NCI-H1092 treated with DMSO at 0.1 percent for 48 hours (cell line): ENCODE measurements around the gene AKR1C2.
"Not testable (repeated sequence)": the region's sequence is repeated elsewhere in the genome, so short reads cannot be mapped to it uniquely, and the experiment has no call there.

ENCODE experiments used
- DNase-seq: peaks from one replicate; lab custom pipeline; 2025; lab: John Stamatoyannopoulos, UW

AKR1C2 gene

DNA sequence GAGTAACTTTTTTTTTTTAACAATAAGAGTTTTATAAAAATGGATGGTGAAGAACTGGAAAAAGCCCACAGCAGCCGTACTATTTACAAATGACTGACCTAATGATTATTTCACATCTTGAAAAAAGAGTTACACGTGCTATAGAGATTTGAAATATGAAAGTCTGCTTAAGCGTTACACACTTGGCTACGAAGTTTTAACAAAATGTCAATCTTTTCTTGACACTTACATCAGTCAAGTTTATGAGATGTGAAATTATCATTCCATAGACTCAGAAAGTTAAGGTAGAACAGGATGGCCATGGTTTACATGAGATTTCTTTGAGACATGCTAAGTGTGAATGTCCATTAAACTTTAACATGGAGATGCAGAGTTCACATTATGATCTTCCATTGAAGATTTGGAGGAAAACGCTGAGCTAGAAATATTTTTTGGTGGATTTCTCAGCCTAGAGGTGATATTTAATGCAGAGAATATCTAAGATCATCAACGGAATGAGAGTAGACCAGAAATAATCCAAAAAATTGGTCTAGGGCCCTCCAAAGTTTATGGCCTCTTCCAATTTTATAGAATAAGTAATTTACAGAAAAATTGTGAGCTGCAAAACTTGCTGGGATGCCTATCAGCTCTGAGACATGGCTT is 15.5 kb downstream of the AKR1C2 start:
- not testable (repeated sequence) for DNase-seq

DNA sequence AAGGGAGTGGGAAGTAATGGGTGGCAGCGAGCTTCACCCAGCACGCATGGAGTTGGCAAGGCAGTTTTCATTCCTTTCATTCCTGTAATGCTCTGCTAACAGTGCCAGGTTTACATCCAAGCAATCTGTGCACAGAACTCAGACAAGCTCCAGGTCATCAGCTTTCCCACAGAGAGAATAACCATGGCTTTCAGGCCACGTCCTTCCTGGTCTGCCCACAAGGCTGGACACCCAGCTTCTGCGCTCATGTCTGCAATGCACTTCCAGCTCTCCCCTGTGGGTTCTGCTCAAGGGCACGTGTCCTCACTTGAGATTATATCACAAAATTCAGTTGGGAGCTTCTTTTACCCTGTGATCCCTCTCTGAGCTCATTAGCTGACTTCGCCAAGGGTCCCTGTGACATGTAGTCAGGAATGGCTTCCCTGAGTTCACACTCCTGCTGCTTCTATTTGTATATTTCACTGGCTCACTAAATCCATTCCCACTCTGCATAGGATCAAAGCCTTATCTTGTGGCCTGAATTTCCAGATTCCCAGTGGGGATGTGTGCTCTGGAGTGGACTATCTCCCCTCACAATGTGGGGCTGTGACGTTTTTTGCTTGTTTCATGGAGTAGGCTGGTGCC is 18.6 kb downstream of the AKR1C2 start:
- DNase-seq, result no peak

DNA sequence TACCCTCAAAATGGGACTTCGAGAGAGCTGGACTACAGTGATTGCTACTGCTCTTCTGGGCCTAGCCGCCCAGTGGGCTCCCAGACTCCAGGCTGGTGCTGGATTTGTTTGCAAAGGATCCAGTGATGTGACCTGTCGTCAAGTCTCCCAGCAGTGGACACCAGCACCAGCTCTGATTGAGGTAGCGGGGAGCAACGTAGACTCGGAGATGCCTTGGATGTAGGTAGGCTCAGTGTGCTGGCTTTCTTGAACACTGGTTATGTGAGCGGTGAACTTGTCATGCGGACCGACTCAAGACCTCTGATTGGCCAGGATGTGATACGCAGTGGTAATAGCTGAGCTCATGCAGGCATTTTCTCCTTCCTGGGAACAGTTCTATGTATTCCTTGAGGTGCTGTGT is 19.4 kb downstream of the AKR1C2 start:
- DNase-seq, result no peak

DNA sequence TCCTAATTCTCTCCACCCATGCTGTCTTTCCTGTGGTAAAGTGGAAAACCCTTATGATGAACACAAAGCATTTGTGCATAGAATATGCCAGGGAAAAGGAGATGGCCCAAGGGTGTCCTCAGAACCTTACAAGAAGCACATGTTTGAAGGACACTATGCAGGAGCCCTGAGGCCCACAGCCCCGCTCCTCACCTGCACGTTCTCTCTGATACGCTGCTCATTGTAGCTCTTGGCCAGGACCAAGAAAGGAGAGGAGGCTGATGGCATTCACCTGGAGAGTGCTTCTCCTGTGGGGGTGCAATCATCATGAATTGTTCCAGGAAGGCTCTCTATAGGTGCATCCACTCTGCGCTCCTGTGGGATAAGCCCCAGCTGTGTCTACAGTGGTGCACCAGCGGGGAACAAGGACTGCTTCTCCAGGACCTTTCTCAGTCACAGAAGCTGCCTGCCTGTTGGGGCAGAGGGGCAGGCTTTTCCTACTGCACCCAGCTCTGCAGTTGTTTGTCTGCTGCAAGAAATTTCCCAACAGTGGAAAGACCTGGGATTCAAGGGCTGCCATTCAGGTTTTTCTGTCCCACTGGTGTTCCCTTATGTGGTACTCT is 19.9 kb downstream of the AKR1C2 start:
- DNase-seq, result no peak

DNA sequence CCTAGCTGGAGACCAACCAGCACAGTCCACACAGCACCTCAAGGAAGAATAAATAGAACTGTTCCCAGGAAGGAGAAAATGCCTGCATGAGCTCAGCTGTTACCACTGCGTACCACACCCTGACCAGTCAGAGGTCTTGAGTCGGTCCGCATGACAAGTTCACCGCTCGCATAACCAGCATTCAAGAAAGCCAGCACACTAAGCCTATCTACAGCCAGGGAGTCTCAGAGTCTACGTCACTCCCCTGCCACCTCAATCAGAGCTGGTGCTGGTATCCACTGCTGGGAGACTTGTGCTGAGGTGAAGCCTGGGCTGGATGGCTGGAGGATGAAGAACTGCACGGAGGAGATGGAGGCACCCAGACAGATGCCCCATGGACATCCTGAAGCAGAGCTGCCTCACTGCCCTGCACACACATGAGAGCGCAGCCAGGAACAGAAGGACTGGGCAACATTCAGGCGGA is 20.9 kb downstream of the AKR1C2 start:
- no peak for DNase-seq

DNA sequence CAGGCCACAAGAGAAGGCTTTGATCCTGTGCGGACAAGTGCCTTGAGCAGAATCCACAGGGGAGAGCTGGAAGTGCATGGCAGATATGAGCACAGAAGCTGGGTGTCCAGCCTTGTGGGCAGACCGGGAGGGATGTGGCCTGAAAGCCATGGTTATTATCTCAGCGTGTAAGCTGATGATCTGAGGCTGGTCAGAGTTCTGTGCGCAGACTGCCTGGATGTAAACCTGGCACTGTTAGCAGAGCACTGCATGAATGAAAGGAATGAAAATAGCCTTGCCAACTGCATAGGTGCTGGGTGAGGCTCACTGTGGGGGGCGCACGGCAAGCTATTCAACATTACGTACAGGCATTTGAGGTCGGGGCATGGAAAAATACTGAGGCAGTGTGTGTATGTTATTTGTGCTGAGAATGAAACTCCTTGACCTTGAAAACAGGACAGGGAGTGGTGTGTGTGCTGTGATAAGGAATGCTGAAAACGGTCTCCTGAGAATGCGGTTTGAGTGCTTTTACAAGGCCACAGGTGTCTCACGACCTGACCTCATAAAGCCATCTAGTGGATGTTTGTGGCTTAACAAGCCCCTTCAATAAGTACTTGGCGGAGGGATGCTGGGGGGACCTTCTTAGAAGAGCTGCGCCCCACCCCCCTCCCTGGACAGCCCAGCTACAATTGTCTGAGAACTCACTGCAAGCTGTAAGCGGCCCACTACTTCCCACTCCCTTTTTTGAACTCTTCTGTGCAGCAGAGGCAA is 21.8 kb downstream of the AKR1C2 start:
- DNase-seq, result no peak

DNA sequence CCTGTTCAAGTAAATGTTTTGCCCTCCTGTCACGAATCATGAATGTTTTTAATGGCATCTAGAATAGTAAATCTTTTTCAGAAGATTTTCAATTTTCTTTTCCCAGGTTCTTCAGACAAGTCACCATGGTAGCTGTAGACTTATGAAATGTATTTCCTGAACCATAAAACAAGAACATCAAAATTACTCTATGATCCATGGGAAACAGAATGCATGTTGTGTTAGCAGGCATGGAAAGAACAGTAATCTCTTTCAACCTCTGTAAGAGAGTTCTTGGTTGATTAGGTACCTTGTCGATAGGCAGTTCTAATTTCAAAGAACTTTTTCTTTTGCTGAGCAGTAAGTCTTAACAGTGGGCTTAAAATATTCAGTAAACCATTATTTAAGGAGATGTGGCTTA is 22.9 kb downstream of the AKR1C2 start:
- no peak for DNase-seq

DNA sequence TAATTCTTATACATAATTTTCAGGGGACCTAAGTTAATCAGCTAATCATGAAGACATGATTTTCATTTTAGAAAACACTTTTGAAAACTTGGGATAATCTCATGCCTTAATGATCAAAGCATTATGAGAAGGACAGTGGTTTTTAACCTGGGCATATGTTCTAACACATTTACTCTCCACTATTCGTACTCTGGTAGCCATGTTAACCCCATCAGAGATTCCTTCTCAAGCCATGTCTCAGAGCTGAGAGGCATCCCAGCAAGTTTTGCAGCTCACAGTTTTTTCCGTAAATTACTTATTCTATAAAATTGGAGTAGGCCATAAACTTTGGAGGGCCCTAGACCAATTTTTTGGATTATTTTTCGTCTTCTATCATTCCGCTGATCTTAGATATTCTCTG is 24.8 kb downstream of the AKR1C2 start:
- DNase-seq, result no peak

DNA sequence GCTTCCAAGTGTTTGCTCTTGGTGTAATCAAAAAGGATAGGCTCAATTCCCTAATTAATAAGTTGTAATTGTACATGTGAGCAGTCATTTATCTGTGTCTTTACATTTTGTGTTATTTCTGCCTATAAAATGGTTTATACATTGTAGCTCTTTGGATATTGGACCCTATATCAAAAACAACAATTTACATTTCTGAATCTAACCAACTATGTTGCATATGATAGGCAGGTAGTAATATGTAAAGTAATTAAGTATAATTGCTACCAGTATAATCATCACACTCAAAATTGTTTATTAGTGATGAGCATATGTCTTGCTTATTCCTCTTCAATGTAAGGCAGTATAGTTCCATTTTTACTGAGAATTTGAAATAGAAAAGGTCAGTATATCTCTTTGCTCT is 26.6 kb downstream of the AKR1C2 start:
- no peak for DNase-seq

DNA sequence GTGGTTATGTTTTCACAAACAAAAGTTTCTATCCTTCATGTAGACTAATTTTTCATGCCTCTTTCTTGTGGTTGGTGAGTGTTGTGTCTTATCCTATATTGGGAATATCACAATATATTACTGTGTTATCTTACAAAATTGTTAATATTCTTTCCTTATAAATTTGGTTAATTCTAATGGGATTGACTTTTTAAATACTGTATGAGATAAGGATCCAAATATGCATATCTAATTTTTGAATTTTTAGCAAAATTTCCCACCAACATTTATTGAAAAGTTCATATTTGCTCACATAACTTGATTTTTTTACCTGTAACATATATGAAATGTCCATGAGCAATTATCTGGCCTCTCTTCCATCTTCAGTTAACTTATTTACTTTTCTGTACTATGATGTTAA is 29.3 kb downstream of the AKR1C2 start:
- DNase-seq, result not testable (repeated sequence)

DNA sequence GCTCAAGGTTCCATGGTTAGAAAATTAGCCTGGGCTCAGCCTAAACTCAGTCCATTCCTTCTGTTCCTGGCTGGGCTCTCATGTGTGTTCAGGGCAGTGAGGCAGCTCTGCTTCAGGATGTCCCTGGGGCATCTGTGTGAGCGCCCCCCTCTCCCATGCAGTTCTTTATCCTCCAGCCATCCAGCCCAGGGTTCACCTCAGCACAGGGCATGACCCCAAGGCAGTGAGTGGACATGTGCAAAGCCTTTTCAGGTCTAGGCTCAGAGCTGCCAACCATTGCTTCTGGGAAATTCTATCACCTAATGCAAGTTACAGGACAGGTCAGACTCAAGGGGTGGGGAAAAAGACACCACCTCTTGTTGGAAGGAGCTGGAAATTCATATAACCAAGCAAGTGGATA is 30.4 kb downstream of the AKR1C2 start:
- not testable (repeated sequence) for DNase-seq

DNA sequence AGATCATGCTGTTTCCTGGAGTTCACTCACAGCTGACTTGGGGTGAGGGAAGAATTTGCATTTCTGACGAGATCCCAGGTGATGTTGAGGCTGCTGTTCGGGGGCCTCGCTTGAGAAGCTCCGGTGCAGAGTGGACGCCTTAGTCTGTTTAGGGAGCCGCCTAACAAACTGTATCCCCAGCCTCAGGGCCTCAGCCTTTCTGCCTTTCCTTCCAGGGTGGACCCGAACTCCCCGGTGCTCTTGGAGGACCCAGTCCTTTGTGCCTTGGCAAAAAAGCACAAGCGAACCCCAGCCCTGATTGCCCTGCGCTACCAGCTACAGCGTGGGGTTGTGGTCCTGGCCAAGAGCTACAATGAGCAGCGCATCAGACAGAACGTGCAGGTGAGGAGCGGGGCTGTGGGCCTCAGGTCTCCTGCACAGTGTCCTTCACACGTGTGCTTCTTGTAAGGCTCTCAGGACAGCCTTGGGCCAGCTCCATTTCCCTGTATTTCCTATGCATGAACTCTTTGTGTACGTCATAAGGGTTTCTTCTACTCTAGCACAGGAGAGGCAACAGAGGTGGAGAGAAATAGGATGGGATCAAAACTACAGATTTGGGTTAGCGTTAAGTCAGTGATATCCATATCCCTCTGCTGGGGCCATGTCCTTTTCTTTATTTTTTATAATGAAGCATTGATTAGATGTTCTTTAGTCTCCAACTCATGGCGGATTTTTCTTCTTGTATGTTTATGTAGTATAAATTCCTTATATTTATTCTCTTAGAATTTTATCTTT is 31.1 kb downstream of the AKR1C2 start:
- not testable (repeated sequence) for DNase-seq

DNA sequence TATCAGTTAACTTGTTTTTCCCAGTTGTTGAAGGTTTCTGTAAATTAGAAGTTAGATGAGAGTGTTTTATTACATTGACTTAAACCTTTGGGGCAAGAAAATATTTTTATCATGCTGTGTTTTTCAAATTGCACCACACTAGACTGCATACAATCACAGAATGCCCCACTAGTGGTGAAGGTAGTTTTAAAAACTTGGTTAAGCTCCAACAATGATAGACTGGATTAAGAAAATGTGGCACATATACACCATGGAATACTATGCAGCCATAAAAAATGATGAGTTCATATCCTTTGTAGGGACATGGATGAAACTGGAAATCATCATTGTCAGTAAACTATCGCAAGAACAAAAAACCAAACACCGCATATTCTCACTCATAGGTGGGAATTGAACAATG is 33.3 kb downstream of the AKR1C2 start:
- DNase-seq, result not testable (repeated sequence)

DNA sequence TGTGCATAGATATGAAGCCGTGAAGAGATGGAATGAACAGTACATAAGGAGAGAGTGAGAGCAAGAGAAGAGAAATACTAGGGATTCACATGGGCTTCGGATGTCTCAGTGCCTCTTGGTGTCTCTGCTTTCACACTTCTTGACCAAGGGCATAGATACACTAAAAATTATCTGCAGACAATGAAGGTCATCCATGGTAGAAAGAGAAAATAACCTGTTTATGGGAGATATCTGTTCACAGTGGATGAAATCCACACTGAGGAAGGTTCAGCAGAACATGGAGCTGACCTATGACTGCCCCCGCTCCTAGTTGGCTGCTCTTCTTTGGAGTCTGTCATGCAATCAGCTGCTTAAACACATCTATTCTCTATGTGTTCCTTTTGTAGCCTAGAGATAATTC is 34.4 kb downstream of the AKR1C2 start:
- DNase-seq, result not testable (repeated sequence)

DNA sequence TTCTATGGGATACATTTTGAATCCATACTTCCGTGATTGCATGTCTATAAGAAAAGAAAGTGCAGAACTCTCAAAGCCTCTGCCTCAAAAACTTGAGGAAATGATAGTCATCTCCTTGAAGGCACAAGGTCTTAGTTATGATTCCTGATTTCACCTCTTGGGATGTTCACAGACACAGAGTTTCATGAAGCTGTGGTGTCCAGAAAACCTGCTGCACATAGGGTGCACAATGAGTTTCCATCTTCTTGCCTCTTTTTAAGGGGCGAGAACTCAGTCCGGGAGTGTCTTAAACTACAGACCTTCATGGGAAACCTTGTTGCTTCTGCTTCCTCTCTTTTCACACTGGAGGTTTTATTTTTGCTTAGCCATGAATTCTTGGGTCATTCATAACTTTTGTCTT is 36.5 kb downstream of the AKR1C2 start:
- DNase-seq, result not testable (repeated sequence)

DNA sequence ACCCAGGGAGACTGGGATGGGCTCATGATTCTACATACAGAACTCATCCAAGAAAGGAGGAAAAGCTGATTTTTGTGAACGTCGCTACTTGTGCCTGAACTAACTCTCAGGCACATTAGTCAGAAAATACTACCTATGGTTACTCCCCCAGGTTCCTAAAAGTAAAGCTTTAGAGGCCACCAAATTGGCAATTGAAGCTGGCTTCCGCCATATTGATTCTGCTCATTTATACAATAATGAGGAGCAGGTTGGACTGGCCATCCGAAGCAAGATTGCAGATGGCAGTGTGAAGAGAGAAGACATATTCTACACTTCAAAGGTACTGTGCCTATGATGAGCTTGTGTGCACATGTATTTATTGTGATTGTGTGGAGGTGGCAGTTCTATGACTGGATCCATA is 37.9 kb downstream of the AKR1C2 start:
- DNase-seq, result not testable (repeated sequence)

DNA sequence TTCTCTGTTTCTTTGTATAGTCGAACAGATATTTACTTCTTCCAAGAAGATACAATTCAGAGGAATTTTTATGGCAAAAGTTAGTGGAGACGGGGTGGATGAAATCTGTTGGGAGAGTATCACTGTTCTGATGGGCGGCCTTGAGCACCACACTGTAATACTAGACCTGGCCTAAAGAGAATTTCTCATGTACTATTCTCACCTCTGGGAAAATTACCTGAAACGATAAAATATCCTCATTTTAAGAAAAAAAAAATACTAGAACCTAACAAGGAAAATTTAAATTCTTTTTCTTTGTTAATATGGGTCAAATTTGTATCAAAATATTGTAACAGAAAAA is 39.9 kb downstream of the AKR1C2 start:
- DNase-seq, result not testable (repeated sequence)

DNA sequence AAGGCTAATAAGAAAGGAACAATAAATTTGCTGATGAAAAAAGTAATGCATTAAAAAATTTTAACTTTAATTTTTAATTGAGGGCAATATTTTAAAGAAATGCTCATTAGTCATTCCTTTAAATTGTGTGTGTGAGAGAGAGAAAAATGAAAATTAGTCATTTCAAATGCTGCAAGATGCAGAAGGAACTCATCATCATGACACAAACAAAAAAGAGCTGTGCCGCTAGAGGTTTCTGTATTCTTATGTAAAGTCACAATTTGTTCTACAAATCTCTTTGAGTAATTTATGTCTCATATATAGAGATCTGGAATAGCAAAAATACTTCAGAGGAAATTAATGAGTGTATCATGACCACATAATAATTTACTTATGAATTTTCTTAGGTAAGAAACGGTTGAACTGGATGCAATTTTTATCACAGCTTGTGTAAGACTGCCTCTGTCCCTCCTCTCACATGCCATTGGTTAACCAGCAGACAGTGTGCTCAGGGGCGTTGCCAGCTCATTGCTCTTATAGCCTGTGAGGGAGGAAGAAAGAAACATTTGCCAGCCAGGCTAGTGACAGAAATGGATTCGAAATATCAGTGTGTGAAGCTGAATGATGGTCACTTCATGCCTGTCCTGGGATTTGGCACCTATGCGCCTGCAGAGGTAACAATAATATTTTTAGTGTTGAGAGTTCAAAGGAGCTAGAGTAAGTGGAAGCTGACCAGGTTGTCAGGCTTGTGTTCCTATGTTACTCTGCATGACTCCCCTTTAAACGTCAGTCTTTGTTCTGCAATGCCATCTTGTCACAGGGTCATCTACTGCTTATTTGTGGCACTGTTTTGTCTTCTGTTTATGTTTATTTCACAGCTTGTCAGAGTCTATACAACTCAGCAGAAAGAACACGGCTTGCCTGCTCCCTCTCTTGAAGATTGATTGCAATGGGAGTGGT is 40.5 kb downstream of the AKR1C2 start, which contains the start of gene AKR1C1:
Gene AKR1C1, plus strand, starts transcription at position 540 of the 939 bp plus-strand sequence. Its CDS starts 30 bp downstream, at position 570.
- DNase-seq, result not testable (repeated sequence)

DNA sequence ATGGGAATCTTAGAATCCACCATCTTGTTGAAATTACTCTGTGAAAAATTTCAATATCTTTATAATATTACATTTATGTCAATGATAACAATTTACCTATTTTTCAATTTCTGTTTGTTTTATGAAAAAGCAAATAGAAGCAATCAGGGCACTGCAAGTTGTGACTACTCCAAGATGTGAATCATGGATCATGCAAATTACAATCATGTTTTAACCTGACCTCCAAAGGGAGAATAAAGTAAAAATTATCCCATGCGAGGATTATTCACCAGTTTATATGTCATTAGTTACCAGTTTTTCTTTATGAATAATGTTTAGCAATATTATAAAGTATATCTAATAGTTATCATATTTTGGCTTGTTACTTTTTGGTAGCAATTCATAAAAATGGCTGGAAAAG is 41.3 kb downstream of the AKR1C2 start:
- not testable (repeated sequence) for DNase-seq

DNA sequence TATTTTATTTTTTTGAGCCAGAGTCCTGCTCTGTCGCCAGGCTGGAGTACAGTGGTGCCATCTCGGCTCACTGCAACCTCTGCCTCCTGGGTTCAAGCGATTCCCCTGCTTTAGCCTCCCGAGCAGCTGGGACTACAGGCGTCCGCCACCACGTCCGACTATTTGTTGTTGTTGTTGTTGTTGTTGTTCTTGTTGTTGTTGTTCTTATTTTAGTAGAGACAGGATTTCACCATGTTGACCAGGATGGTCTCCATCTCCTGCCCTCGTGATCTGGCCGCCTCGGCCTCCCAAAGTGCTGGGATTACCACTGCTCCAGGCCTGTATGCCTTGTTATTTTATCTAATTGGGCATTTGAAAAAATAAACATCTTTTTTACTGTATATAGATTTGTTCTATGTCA is 42.1 kb downstream of the AKR1C2 start:
- DNase-seq, result not testable (repeated sequence)
